ENCODE results near the gene EXOC6. TPM values are rescaled to one million over a fixed set of nuclear protein-coding genes. Genes with fewer than 3 reads are reported as not detected.
"Not testable (repeated sequence)": the region's sequence is repeated elsewhere in the genome, so short reads cannot be mapped to it uniquely, and the experiment has no call there.

The EXOC6 gene
- total RNA-seq, 1 experiment from 2014 or later: 17.0 TPM

GRCh38 chr10:92942226-92942625, 93.9 kb downstream of the EXOC6 start:
- POLR2A ChIA-PET: no interaction called here
- in situ Hi-C loops (cut with HindIII; ENCODE audit: low pct_unique_long_range_greater_than_20kb, low sequenced_read_pairs): no loop called here

GRCh38 chr10:92946491-92946890, 98.2 kb downstream of the EXOC6 start:
- in situ Hi-C loops (cut with HindIII; ENCODE audit: low pct_unique_long_range_greater_than_20kb, low sequenced_read_pairs) (no loop called here), intact Hi-C loops (cut with micrococcal nuclease; ENCODE audit: unreplicated experiment) (no loop called here)
- H3K36me3 ChIP-seq (ENCODE audit: control insufficient read depth, insufficient read depth, low read length): no peaks in the 10 kb centered on the region
- H3K4me3 ChIP-seq (ENCODE audit: low read depth in 2 of 2, low read length in 2 of 2): no peak overlapping the region
- TF ChIP-seq CTCF (IDR thresholded peaks at IDR 0.05): no peak
- TF ChIP-seq POLR2AphosphoS5 (IDR thresholded peaks at IDR 0.05; ENCODE audit: low read depth, low read length): no peak
- TF ChIP-seq SIN3A (IDR thresholded peaks at IDR 0.05; ENCODE audit: borderline replicate concordance, insufficient read depth, low read depth, low read length): no peak
- DNase-seq (ENCODE audit: low read depth, low spot score) (no peak), ATAC-seq (no peak)
- no peak overlapping the region for H3K27ac ChIP-seq (ENCODE audit: low read length)
- no TSS peak for BruUV-seq (replicated peaks)
- H3K4me1 ChIP-seq (ENCODE audit: control insufficient read depth, insufficient read depth, low read length): no peaks in the 10 kb centered on the region
- ChIA-PET POLR2A (no interaction called here), CTCF (no interaction called here)
- no peaks in the 10 kb centered on the region for H3K27me3 ChIP-seq (ENCODE audit: control insufficient read depth, insufficient read depth, low read length)
- no peaks in the 10 kb centered on the region for H3K9me3 ChIP-seq (ENCODE audit: control insufficient read depth, insufficient read depth, low read depth, low read length)

More at GRCh38 chr10:92942226-92942625, 93.9 kb downstream of the EXOC6 start:
- ATAC-seq: no peak
- Histone ChIP-seq H3K9me3 (ENCODE audit: control insufficient read depth, insufficient read depth, low read depth, low read length) (no peaks in the 10 kb centered on the region), H3K4me3 (ENCODE audit: low read depth in 2 of 2, low read length in 2 of 2) (no peak overlapping the region), H3K4me1 (ENCODE audit: control insufficient read depth, insufficient read depth, low read length) (no peaks in the 10 kb centered on the region), H3K27ac (ENCODE audit: low read length) (no peak overlapping the region), H3K27me3 (ENCODE audit: control insufficient read depth, insufficient read depth, low read length) (no peaks in the 10 kb centered on the region), H3K36me3 (ENCODE audit: control insufficient read depth, insufficient read depth, low read length) (no peaks in the 10 kb centered on the region)
- no peak for DNase-seq (ENCODE audit: low read depth, low spot score)
- no peak for TF ChIP-seq REST (IDR thresholded peaks at IDR 0.05; ENCODE audit: insufficient read depth in 1 of 2, low read depth in 2 of 2, low read length in 1 of 2)
- TF ChIP-seq CTCF (IDR thresholded peaks at IDR 0.05): no peak
- no peak for TF ChIP-seq SIN3A (IDR thresholded peaks at IDR 0.05; ENCODE audit: borderline replicate concordance, insufficient read depth, low read depth, low read length)
- no peak for TF ChIP-seq POLR2AphosphoS5 (IDR thresholded peaks at IDR 0.05; ENCODE audit: low read depth, low read length)
- TF ChIP-seq TCF7L2 (IDR thresholded peaks at IDR 0.05; ENCODE audit: low read depth, low read length): no peak
- no TSS peak for BruUV-seq (replicated peaks)
- intact Hi-C loops (cut with micrococcal nuclease; ENCODE audit: unreplicated experiment): no loop called here
- CTCF ChIA-PET: no interaction called here

GRCh38 chr10:92952573-92952972, 104.3 kb downstream of the EXOC6 start:
- H3K27ac ChIP-seq (ENCODE audit: low read length); in situ Hi-C loops (cut with HindIII; ENCODE audit: low pct_unique_long_range_greater_than_20kb, low sequenced_read_pairs); H3K4me3 ChIP-seq (ENCODE audit: low read depth in 2 of 2, low read length in 2 of 2); DNase-seq (ENCODE audit: low read depth, low spot score); intact Hi-C loops (cut with micrococcal nuclease; ENCODE audit: unreplicated experiment); H3K36me3 ChIP-seq (ENCODE audit: control insufficient read depth, insufficient read depth, low read length); BruUV-seq (replicated peaks); H3K27me3 ChIP-seq (ENCODE audit: control insufficient read depth, insufficient read depth, low read length); H3K9me3 ChIP-seq (ENCODE audit: control insufficient read depth, insufficient read depth, low read depth, low read length); ATAC-seq; H3K4me1 ChIP-seq (ENCODE audit: control insufficient read depth, insufficient read depth, low read length); CTCF ChIA-PET: not testable (repeated sequence)
- POLR2A ChIA-PET: interaction anchor here (0.7 kb wide), 1 partner anchor 25 kb away, joined by 4 read pairs; no protein-coding TSS in a partner anchor
